ENCODE measurements around the gene SLC37A1.

The SLC37A1 gene

DNA sequence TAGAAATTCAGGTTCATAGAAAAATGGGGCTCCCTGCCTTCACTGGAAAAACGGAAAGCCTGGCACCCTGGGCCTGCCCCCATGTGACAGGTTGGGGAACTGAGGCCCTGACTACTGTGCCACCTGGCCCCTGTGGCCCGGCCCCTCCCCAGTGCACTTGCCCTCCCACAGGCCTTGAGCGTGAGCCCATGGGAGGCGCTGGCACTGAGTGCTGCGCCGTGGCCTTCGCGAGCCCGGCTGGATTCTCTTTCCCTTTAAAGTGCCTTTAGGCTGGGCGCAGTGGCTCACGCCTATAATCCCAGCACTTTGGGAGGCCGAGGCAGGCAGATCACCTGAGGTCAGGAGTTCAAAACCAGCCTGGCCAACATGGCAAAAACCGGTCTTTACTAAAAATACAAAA, 45.7 kb downstream of the SLC37A1 start:
- H3K27ac ChIP-seq = no peak overlapping the region
- DNase-seq (ENCODE audit: low spot score) = no peak
- TF ChIP-seq, protein P1, sequence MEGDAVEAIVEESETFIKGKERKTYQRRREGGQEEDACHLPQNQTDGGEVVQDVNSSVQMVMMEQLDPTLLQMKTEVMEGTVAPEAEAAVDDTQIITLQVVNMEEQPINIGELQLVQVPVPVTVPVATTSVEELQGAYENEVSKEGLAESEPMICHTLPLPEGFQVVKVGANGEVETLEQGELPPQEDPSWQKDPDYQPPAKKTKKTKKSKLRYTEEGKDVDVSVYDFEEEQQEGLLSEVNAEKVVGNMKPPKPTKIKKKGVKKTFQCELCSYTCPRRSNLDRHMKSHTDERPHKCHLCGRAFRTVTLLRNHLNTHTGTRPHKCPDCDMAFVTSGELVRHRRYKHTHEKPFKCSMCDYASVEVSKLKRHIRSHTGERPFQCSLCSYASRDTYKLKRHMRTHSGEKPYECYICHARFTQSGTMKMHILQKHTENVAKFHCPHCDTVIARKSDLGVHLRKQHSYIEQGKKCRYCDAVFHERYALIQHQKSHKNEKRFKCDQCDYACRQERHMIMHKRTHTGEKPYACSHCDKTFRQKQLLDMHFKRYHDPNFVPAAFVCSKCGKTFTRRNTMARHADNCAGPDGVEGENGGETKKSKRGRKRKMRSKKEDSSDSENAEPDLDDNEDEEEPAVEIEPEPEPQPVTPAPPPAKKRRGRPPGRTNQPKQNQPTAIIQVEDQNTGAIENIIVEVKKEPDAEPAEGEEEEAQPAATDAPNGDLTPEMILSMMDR (IDR thresholded peaks at IDR 0.05) = no peak
- no peak overlapping the region for H3K4me3 ChIP-seq

DNA sequence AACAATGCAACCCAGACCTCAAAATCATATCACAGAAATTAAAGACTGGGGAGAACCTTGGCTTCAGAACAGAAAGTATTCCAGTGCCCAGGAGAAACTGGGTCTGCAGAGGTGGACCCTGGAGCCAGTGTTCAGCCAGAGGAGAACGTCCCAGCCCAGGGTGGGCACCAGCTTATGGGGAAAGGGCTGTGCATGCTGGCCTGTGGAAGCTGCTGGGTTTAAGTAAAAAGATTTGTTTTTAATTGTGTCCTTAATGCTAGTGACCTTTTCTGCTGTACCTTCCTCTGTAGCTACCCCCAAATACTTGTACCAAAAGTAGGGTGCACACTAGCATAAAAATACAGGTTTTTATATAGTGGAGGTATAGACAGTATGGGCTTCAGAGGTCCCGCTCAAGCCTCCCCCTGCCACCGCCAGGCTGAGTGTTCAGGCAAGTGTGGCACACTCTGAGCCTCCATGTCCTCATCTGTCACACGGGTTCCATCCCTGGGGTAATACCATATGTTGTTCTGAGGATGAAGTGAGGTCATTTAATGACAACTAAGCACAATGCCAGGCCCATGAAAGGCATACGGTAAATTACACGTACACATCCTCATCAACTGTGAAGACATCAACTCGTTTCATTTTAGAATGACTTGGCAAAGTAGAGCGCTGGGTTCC, 47.0 kb downstream of the SLC37A1 start:
- Histone ChIP-seq H3K27ac (no peak overlapping the region), H3K4me3 (no peak overlapping the region)
- TF ChIP-seq, protein P1 (IDR thresholded peaks at IDR 0.05) = no peak
- DNase-seq (ENCODE audit: low spot score) = no peak

DNA sequence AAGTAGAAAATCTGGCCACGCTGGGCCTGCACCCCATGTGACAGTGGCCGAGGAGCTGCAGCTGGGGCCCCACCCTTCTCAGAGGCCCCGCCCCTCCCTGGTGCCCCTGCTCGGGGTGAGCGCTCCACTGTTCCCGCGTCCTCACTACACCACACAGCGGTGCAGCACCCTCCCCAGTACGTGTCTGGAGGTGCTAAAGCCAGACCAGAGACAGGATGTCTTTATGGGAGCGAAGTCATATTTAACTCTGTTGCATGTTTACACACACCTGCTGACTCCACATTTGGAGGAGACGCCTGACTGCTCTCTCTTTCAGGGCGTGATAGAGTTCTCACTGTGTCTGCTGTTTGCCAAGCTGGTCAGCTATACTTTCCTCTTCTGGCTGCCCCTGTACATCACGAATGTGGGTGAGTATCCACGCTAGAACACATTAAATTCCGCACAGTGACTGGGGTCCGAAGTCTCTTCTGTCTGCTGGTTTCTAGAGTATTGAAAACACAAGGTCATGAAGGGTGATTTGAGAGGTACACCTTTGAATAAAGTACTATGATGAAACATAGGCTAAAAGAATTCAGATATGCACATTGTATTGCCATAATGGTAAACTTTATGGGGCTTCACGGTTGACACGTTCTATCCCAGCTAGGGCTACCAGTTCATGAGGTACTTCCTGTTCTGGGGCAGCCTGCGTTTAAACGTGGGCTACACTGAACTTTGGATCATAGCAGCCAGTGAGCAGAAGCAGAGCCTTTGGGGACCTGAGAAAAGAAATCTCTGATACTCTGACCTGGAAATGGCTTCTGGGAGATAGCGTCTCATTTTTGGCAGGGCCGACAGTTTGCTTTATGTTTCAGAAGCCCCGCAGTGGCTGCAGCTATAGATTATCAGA, 48.4 kb downstream of the SLC37A1 start:
- H3K4me3 ChIP-seq = no peak overlapping the region
- TF ChIP-seq, protein P1 (IDR thresholded peaks at IDR 0.05) = no peak
- H3K27ac ChIP-seq = no peak overlapping the region
- DNase-seq (ENCODE audit: low spot score) = no peak

DNA sequence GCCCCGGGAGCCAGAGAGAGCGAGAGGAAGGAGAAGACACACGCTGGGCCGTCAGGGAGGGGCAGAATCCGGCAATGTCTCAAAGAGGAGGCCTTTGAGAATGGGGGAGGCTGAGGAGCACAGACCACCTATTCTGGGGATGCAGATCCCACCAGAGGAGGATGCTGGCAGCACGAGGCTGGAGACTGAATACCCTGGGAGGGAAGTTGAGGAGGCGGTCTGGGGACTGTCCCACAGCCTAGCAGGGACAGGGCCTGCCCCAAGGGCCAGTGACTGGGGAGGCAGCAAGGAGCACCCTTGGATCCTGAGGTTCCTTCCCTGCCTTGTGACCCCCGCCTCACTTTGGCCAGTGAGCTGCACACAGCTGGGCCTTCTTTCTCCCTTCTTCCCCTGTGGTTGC, 49.2 kb downstream of the SLC37A1 start:
- TF ChIP-seq, protein P1 (IDR thresholded peaks at IDR 0.05) = no peak
- DNase-seq (ENCODE audit: low spot score) = no peak
- Histone ChIP-seq H3K27ac (no peak overlapping the region), H3K4me3 (no peak overlapping the region)

DNA sequence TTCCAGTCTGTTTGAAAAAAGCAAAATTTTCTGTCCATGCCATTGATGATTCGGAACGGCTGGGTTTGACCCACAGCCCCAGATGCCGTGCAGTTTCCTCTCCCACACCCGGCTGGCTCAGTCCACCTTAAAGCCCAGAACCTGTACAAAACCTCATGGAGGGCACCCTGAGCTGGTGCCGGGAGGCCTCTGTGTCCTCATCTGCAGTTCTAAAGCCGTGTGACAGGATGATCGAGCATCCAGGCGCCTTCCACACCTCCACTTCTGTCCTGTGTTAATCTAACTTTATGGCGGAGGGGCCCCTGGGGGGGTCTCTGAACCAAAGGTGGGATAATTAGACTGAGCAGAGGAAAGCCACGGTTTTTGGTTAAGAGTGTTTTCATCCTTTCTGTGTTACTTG, 49.6 kb downstream of the SLC37A1 start:
- DNase-seq (ENCODE audit: low spot score) = no peak
- H3K27ac ChIP-seq = no peak overlapping the region

DNA sequence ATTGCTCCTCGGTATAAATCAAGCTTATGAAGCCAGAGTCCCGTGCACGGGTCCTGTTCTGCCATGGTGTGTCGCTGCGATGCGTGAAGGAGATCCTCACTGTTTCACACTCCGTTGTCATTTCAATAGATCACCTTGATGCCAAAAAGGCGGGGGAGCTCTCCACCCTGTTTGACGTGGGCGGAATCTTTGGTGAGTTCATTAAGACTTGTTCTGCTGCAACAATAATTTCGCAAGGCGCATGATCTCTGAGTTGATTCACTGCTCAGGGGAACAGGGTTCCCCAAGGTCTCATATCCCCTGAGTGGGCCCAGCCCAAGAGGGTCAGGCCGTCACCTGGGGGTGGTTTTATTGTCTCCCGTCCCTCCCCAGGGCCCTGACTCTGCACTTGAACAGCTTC, 50.0 kb downstream of the SLC37A1 start:
- DNase-seq (ENCODE audit: low spot score) = no peak
- TF ChIP-seq, protein P1 (IDR thresholded peaks at IDR 0.05) = no peak

More for the DNA sequence above, 49.6 kb downstream of the SLC37A1 start:
- TF ChIP-seq, protein P1 (IDR thresholded peaks at IDR 0.05) = no peak
- H3K4me3 ChIP-seq = no peak overlapping the region

More for the DNA sequence above, 50.0 kb downstream of the SLC37A1 start:
- Histone ChIP-seq H3K27ac (no peak overlapping the region), H3K4me3 (no peak overlapping the region)

Data from coronary artery (tissue), 2 donors.